ENCODE results near the gene PES1.

The PES1 gene

GRCh38 chr22:30584441-30584840 lies 7.3 kb downstream of the PES1 start:
- TF ChIP-seq, protein P1, sequence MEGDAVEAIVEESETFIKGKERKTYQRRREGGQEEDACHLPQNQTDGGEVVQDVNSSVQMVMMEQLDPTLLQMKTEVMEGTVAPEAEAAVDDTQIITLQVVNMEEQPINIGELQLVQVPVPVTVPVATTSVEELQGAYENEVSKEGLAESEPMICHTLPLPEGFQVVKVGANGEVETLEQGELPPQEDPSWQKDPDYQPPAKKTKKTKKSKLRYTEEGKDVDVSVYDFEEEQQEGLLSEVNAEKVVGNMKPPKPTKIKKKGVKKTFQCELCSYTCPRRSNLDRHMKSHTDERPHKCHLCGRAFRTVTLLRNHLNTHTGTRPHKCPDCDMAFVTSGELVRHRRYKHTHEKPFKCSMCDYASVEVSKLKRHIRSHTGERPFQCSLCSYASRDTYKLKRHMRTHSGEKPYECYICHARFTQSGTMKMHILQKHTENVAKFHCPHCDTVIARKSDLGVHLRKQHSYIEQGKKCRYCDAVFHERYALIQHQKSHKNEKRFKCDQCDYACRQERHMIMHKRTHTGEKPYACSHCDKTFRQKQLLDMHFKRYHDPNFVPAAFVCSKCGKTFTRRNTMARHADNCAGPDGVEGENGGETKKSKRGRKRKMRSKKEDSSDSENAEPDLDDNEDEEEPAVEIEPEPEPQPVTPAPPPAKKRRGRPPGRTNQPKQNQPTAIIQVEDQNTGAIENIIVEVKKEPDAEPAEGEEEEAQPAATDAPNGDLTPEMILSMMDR (IDR thresholded peaks at IDR 0.05; ENCODE audit: insufficient read depth, low read length, poor library complexity, severe bottlenecking) = no peak
- TF ChIP-seq EZH2phosphoT487 (conservative IDR thresholded peaks at IDR 0.05; ENCODE audit: low read length) = no peak
- Histone ChIP-seq H3K9me2 (replicated peaks; ENCODE audit: insufficient read depth, low read length) (no peaks in the 10 kb centered on the region), H3K27ac (ENCODE audit: low read depth, low read length) (no peak overlapping the region), H3K4me3 (ENCODE audit: insufficient read depth, low read length, poor library complexity, severe bottlenecking) (no peak overlapping the region), H2AFZ (ENCODE audit: low read depth, low read length, severe bottlenecking) (no peak overlapping the region), H3K79me2 (ENCODE audit: insufficient read depth, low read length) (peaks cover 6% of the 10 kb centered on the region), H3K9ac (ENCODE audit: low read length) (no peak overlapping the region), H3K27me3 (ENCODE audit: low read length) (no peaks in the 10 kb centered on the region), H3F3A (ENCODE audit: insufficient read depth) (no peaks in the 10 kb centered on the region), H3K9me3 (ENCODE audit: insufficient read depth, low read length) (no peaks in the 10 kb centered on the region), H4K20me1 (ENCODE audit: low read depth, low read length) (no peaks in the 10 kb centered on the region), H3K36me3 (ENCODE audit: low read length) (no peaks in the 10 kb centered on the region), H3K4me2 (ENCODE audit: low read depth, low read length, poor library complexity, severe bottlenecking) (no peak overlapping the region)

DNA sequence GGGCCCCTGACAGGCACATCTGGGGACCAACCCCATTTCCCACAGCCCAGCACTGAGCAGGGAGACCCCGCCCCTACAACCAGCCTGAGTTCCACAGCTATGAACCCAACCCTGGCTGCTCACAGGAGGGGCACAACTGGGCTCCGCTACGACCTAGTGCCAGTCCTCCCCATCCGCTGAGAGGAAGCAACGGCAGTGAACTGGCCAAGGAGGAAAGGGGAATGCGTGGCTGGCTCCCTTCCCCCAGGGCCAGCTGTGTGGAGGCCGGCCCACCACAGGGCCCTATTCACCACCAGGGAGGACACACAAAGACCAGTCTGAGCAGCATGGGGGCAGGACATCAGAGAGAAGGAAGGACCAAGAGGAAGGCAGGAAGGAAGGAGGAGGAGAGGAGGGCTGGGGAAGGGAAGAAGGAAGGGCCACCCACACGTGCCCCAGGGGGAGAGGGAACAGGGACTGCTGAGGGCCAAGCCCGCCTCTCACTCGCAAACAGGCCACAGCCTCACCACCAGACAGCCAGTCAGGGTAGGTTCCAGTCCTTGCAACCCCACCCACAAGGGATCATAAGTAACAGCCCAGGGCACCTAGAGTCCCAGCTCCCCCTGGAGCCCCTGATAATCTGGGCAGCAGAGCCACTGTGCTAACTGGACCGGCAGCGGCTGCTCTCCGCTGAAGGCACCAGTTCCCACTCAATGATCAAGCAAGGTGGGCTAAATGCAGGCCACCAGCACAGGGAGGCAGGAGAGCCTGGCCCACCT lies 8.7 kb downstream of the PES1 start:
- Histone ChIP-seq H3K9me2 (replicated peaks; ENCODE audit: insufficient read depth, low read length) (no peaks in the 10 kb centered on the region), H3K9me3 (ENCODE audit: insufficient read depth, low read length) (no peaks in the 10 kb centered on the region), H3F3A (ENCODE audit: insufficient read depth) (no peaks in the 10 kb centered on the region), H3K27ac (ENCODE audit: low read depth, low read length) (no peak overlapping the region), H3K36me3 (ENCODE audit: low read length) (no peaks in the 10 kb centered on the region), H3K4me3 (ENCODE audit: insufficient read depth, low read length, poor library complexity, severe bottlenecking) (no peak overlapping the region), H4K20me1 (ENCODE audit: low read depth, low read length) (no peaks in the 10 kb centered on the region), H3K27me3 (ENCODE audit: low read length) (no peaks in the 10 kb centered on the region), H3K4me2 (ENCODE audit: low read depth, low read length, poor library complexity, severe bottlenecking) (no peak overlapping the region), H3K9ac (ENCODE audit: low read length) (no peak overlapping the region), H2AFZ (ENCODE audit: low read depth, low read length, severe bottlenecking) (no peak overlapping the region), H3K79me2 (ENCODE audit: insufficient read depth, low read length) (no peaks in the 10 kb centered on the region)
- TF ChIP-seq EZH2phosphoT487 (conservative IDR thresholded peaks at IDR 0.05; ENCODE audit: low read length) = no peak
- TF ChIP-seq, protein P1 (IDR thresholded peaks at IDR 0.05; ENCODE audit: insufficient read depth, low read length, poor library complexity, severe bottlenecking) = no peak

DNA sequence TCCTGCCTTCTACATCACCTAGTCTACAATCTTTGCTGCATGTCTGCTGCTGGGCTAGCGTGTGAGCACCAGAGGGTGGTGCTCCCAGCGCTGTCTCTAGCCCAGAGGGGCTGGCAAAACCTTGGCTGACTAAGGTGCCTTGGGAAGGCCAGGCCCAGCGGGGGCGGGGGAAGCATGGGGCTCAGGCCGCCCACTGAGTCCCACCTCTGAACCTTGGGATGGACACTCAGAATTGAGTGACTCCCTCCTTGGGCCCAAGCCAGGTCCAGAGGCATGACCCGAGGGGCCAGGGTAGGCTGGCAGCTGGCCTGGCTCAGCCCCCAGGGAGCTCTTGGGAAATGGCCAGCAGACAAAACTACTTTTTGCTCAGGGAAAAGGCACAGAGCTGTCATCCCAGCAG lies 9.7 kb downstream of the PES1 start:
- no peaks in the 10 kb centered on the region for H3K9me2 ChIP-seq (replicated peaks; ENCODE audit: insufficient read depth, low read length)
- H3K9me3 ChIP-seq (ENCODE audit: insufficient read depth, low read length) = no peaks in the 10 kb centered on the region
- no peaks in the 10 kb centered on the region for H3F3A ChIP-seq (ENCODE audit: insufficient read depth)
- no peaks in the 10 kb centered on the region for H4K20me1 ChIP-seq (ENCODE audit: low read depth, low read length)
- no peak for TF ChIP-seq EZH2phosphoT487 (conservative IDR thresholded peaks at IDR 0.05; ENCODE audit: low read length)
- TF ChIP-seq, protein P1 (IDR thresholded peaks at IDR 0.05; ENCODE audit: insufficient read depth, low read length, poor library complexity, severe bottlenecking) = no peak
- H2AFZ ChIP-seq (ENCODE audit: low read depth, low read length, severe bottlenecking) = no peak overlapping the region
- no peak overlapping the region for H3K4me2 ChIP-seq (ENCODE audit: low read depth, low read length, poor library complexity, severe bottlenecking)
- H3K9ac ChIP-seq (ENCODE audit: low read length) = no peak overlapping the region
- no peaks in the 10 kb centered on the region for H3K79me2 ChIP-seq (ENCODE audit: insufficient read depth, low read length)
- H3K27me3 ChIP-seq (ENCODE audit: low read length) = no peaks in the 10 kb centered on the region
- H3K27ac ChIP-seq (ENCODE audit: low read depth, low read length) = no peak overlapping the region
- H3K4me3 ChIP-seq (ENCODE audit: insufficient read depth, low read length, poor library complexity, severe bottlenecking) = no peak overlapping the region
- H3K36me3 ChIP-seq (ENCODE audit: low read length) = no peaks in the 10 kb centered on the region

All from SU-DHL-6 (cell line).